ENCODE data around the gene LIG1. TPM values are rescaled to one million over a fixed set of nuclear protein-coding genes. Genes with fewer than 3 reads are reported as not detected.

Gene LIG1
- total and polyA plus RNA-seq, 2 of the 13 experiments (the other 11 are each of a cell fraction or from before 2014, with no cell fraction given): 20.1 to 64.4 TPM

GRCh38 chr19:48127561-48127960 is 42.6 kb downstream of the LIG1 start (continued):
- TF ChIP-seq HMGXB4 (CRISPR knock-in tag; IDR thresholded peaks at IDR 0.05; ENCODE audit: borderline replicate concordance in 1 of 2, low read depth in 1 of 2) (no peak), ZNF512 (CRISPR knock-in tag; IDR thresholded peaks at IDR 0.05) (no peak), THAP9 (CRISPR knock-in tag; IDR thresholded peaks at IDR 0.05; ENCODE audit: borderline replicate concordance) (no peak), ZNF530 (CRISPR knock-in tag; IDR thresholded peaks at IDR 0.05; ENCODE audit: low read depth) (no peak), ZNF839 (CRISPR knock-in tag; IDR thresholded peaks at IDR 0.05; ENCODE audit: borderline replicate concordance) (no peak), GABPA (IDR thresholded peaks at IDR 0.05; ENCODE audit: low read depth, low read length) (no peak), GABPA (CRISPR knock-in tag; IDR thresholded peaks at IDR 0.05; ENCODE audit: low read depth) (no peak), ZNF367 (CRISPR knock-in tag; IDR thresholded peaks at IDR 0.05; ENCODE audit: borderline replicate concordance) (no peak), GABPB1 (CRISPR knock-in tag; IDR thresholded peaks at IDR 0.05) (no peak), ZNF598 (CRISPR knock-in tag; IDR thresholded peaks at IDR 0.05; ENCODE audit: borderline replicate concordance) (no peak)
